Keratinocyte (primary cell): ENCODE results near the gene KLHL15. TPM values are rescaled to one million over a fixed set of nuclear protein-coding genes. Genes with fewer than 3 reads are reported as not detected.
A peak's percentile ranks its signal among the peaks of the same experiment; 100 is the strongest.

ENCODE experiments used
- DNase-seq: peaks from one replicate; pipeline ENCODE4 v3.0.0-alpha.2; 2011; ENCODE audit warnings: low read depth, missing footprints, low spot score
- FAIRE-seq: peaks from 2 replicates; lab custom pipeline; 2011; peaks lifted over from hg19 to GRCh38; lab: Jason Lieb, UNC
- H2AFZ ChIP-seq: 2 replicates; pipeline ENCODE4 v1.6.0; 2012; ENCODE audit warnings: low read length, control low read depth, inconsistent platforms; ENCODE audit not compliant: control insufficient read depth
- H3K27ac ChIP-seq: 2 replicates; pipeline ENCODE4 v1.5.1; 2011; ENCODE audit warnings: low read length; ENCODE audit not compliant: control insufficient read depth, insufficient read depth
- H3K27me3 ChIP-seq: 3 replicates; pipeline ENCODE4 v1.6.0; 2011; ENCODE audit warnings: low read length; ENCODE audit not compliant: control insufficient read depth, insufficient read depth; ENCODE audit errors: extremely low read depth
- H3K36me3 ChIP-seq, 2 experiments: 2 replicates in 1 of 2; 3 replicates in 1 of 2; pipeline ENCODE4 v1.5.1; 2011; ENCODE audit warnings: low read length in 2 of 2, mild to moderate bottlenecking in 1 of 2; ENCODE audit not compliant: control insufficient read depth in 2 of 2, insufficient read depth in 2 of 2; ENCODE audit errors: extremely low read depth in 1 of 2
- H3K4me1 ChIP-seq: 3 replicates; pipeline ENCODE4 v1.5.1; 2011; ENCODE audit warnings: low read length; ENCODE audit not compliant: control insufficient read depth, insufficient read depth; ENCODE audit errors: extremely low read depth
- H3K4me2 ChIP-seq: 3 replicates; pipeline ENCODE4 v1.6.0; 2011; ENCODE audit warnings: low read depth, low read length; ENCODE audit not compliant: control insufficient read depth, insufficient read depth; ENCODE audit errors: extremely low read depth
- H3K4me3 ChIP-seq, 3 experiments: fragments of 200-600 bp in 1 of 3; sonication (generic) in 1 of 3; 2 replicates in 2 of 3; 3 replicates in 1 of 3; pipeline ENCODE4 v1.5.1; 2011 to 2016; ENCODE audit warnings: low read length in 3 of 3, mild to moderate bottlenecking in 3 of 3, control low read depth in 2 of 3, inconsistent platforms in 1 of 3, low read depth in 1 of 3, mixed read lengths in 1 of 3, mixed run types in 1 of 3, moderate library complexity in 1 of 3; ENCODE audit not compliant: control insufficient read depth in 2 of 3, insufficient read depth in 2 of 3; ENCODE audit errors: extremely low read depth in 1 of 3
- H3K79me2 ChIP-seq: 2 replicates; pipeline ENCODE4 v1.6.0; 2012; ENCODE audit warnings: low read length; ENCODE audit not compliant: control insufficient read depth, insufficient read depth
- H3K9ac ChIP-seq: 3 replicates; pipeline ENCODE4 v1.6.0; 2011; ENCODE audit warnings: low read length; ENCODE audit not compliant: control insufficient read depth, insufficient read depth; ENCODE audit errors: extremely low read depth
- H3K9me1 ChIP-seq: 3 replicates; pipeline ENCODE4 v1.6.0; 2011; ENCODE audit warnings: low read length; ENCODE audit not compliant: control insufficient read depth, insufficient read depth; ENCODE audit errors: extremely low read depth
- H3K9me3 ChIP-seq: 2 replicates; pipeline ENCODE4 v1.5.1; 2012; ENCODE audit warnings: low read depth, low read length; ENCODE audit not compliant: control insufficient read depth
- H4K20me1 ChIP-seq: 3 replicates; pipeline ENCODE4 v1.6.0; 2011; ENCODE audit warnings: low read length; ENCODE audit not compliant: control insufficient read depth, insufficient read depth; ENCODE audit errors: extremely low read depth
- EZH2 ChIP-seq: IDR thresholded peaks from one replicate; pipeline ENCODE4 v1.6.1; 2012; ENCODE audit warnings: inconsistent platforms, mild to moderate bottlenecking, low read length, moderate library complexity
- dilution Hi-C: fragments of 300-500 bp; cut with MboI; formaldehyde crosslinking; loops from one replicate; pipeline ENCODE4 v1.7.0; 2020; ENCODE audit warnings: low sequenced_read_pairs; ENCODE audit not compliant: extremely low pct_ligation_motif_present
- polyA plus RNA-seq, 5 experiments: library from polyadenylated mRNA; depleted of rRNA in 3 of 5; stranded (reverse) in 3 of 5; stranded (forward) in 1 of 5; unstranded in 1 of 5; fragments of >200 nt; gene quantifications; 1 replicate in 1 of 5; 2 replicates in 3 of 5; 3 replicates in 1 of 5; pipeline versions ENCODE4 v1.2.1 to v1.2.3, GENCODE V29; 2011 to 2012; ENCODE audit warnings: missing spikeins in 2 of 5, low read depth in 1 of 5, low replicate concordance in 1 of 5
- TF ChIP-seq, protein P1 (sequence below), 3 experiments: IDR thresholded peaks in 1 of 3; conservative IDR thresholded peaks in 1 of 3; optimal IDR thresholded peaks in 1 of 3; 2 replicates in 2 of 3; 3 replicates in 1 of 3; pipeline versions ENCODE3 to v1.5.1; 2011; ENCODE audit warnings: low read length in 3 of 3, mild to moderate bottlenecking in 3 of 3, moderate library complexity in 2 of 3, control low read depth in 1 of 3, inconsistent platforms in 1 of 3; ENCODE audit not compliant: insufficient read depth in 2 of 3; ENCODE audit errors: extremely low read depth in 1 of 3

KLHL15 gene
- polyA plus RNA-seq, 1 donor (not counting 4 experiments of a cell fraction or from before 2014, with no cell fraction given) = 3.4 TPM

DNA sequence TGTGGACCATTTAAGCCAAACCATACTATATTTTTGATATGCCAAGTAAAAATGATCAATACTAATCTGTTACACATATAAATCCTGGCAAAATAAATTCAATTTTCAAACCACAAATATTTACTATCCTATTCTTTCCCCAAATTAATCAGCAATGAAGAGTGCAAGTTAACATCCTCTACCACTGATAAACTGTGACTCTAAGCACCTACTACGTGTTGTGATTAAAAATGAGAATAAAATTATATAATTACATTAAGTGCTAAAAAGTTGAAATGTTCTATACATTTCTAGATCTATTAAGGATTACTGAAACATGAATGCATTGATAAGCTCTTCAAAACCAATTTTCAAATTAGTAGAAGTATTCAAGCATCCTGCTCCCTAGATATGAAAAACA lies 3.4 kb downstream of the KLHL15 start:
- Histone ChIP-seq H3K79me2 (peaks cover 19% of the 10 kb centered on the region), H3K9ac (peak overlapping the region; percentile 79), H4K20me1 (no peaks in the 10 kb centered on the region), H2AFZ (no peak overlapping the region), H3K4me2 (peak overlapping the region; percentile 70), H3K36me3 (no peaks in the 10 kb centered on the region), H3K27me3 (no peaks in the 10 kb centered on the region), H3K4me1 (no peaks in the 10 kb centered on the region), H3K9me3 (no peaks in the 10 kb centered on the region), H3K27ac (no peak overlapping the region), H3K9me1 (no peaks in the 10 kb centered on the region), H3K4me3 (peak overlapping the region; percentile 70 to 84 (median 82))
- dilution Hi-C loops = no loop called here
- no peak for TF ChIP-seq EZH2
- TF ChIP-seq, protein P1, sequence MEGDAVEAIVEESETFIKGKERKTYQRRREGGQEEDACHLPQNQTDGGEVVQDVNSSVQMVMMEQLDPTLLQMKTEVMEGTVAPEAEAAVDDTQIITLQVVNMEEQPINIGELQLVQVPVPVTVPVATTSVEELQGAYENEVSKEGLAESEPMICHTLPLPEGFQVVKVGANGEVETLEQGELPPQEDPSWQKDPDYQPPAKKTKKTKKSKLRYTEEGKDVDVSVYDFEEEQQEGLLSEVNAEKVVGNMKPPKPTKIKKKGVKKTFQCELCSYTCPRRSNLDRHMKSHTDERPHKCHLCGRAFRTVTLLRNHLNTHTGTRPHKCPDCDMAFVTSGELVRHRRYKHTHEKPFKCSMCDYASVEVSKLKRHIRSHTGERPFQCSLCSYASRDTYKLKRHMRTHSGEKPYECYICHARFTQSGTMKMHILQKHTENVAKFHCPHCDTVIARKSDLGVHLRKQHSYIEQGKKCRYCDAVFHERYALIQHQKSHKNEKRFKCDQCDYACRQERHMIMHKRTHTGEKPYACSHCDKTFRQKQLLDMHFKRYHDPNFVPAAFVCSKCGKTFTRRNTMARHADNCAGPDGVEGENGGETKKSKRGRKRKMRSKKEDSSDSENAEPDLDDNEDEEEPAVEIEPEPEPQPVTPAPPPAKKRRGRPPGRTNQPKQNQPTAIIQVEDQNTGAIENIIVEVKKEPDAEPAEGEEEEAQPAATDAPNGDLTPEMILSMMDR (optimal IDR thresholded peaks at IDR 0.05 in 1 of 3, IDR thresholded peaks at IDR 0.05 in 1 of 3, conservative IDR thresholded peaks at IDR 0.05 in 1 of 3; ENCODE audit: extremely low read depth in 1 of 3, insufficient read depth in 2 of 3, low read length in 3 of 3) = no peak
- DNase-seq (no peak), FAIRE-seq (no peak)

DNA sequence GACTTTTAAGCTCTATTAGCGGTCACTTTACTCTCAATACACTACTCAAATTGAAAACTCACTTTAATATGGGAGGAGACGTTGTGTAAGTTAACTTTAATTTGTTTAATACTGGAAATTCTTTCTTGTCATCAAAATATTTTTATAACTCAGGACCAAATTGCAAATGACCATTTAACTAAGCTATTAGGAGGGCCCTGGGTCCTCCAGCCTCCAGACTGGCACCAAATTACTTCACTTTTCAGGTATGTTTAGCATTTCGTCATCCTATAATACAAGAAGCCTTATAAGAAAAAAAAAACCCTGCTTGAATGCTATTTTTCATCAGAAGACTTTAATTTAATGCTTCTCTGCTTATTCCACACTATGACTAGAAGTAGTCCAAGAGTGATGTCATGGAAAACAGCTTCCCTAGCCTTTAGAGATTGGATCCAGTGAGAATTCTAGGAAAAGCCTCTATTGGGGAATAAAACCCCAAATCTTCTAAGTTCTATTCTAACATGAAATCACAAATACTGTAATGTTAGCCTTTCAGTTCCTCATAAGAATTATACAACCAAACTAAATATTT lies 6.6 kb downstream of the KLHL15 start:
- Histone ChIP-seq H3K36me3 (no peaks in the 10 kb centered on the region), H3K9me1 (no peaks in the 10 kb centered on the region), H3K9ac (no peak overlapping the region), H3K79me2 (peaks cover 19% of the 10 kb centered on the region), H3K27ac (no peak overlapping the region), H3K27me3 (no peaks in the 10 kb centered on the region), H4K20me1 (no peaks in the 10 kb centered on the region), H3K9me3 (no peaks in the 10 kb centered on the region), H2AFZ (no peak overlapping the region), H3K4me2 (no peak overlapping the region), H3K4me1 (no peaks in the 10 kb centered on the region), H3K4me3 (no peak overlapping the region)
- dilution Hi-C loops = no loop called here
- no peak for FAIRE-seq
- TF ChIP-seq, protein P1 (optimal IDR thresholded peaks at IDR 0.05 in 1 of 3, IDR thresholded peaks at IDR 0.05 in 1 of 3, conservative IDR thresholded peaks at IDR 0.05 in 1 of 3; ENCODE audit: extremely low read depth in 1 of 3, insufficient read depth in 2 of 3, low read length in 3 of 3) = no peak
- no peak for TF ChIP-seq EZH2
- no peak for DNase-seq
